Omental fat pad (tissue), 4 donors: ENCODE results near the gene OLFM2. TPM values are rescaled to one million over a fixed set of nuclear protein-coding genes. Genes with fewer than 3 reads are reported as not detected.

ENCODE experiments used
- ATAC-seq: fragments of 150-250 bp; one replicate; pipeline ENCODE4 v1.9.1; 2016; ENCODE audit warnings: mild to moderate bottlenecking, moderate library complexity; ENCODE audit not compliant: low FRiP score
- DNase-seq: peaks from one replicate; pipeline ENCODE4 v3.0.0-alpha.2; 2019; ENCODE audit warnings: low spot score
- total RNA-seq, 4 donors: library from RNA; depleted of rRNA; stranded (reverse); fragments of >200 nt; gene quantifications; one replicate each; pipeline ENCODE4 v1.1.0, GENCODE V29; 2016
- TF ChIP-seq, protein P1 (sequence below), 3 donors: fragments of 450-650 bp; IDR thresholded peaks; one replicate each; pipeline ENCODE4 v1.5.1; 2016 to 2017; ENCODE audit warnings: antibody characterized with exemption in 3 of 3, mild to moderate bottlenecking in 3 of 3, moderate library complexity in 2 of 3

The OLFM2 gene
- total RNA-seq, 4 donors from 2014 or later, result 12.9 to 41.3 (median 23.6) TPM

- ATAC-seq, result peak; percentile 74
These were observed 51.2 kb downstream of the OLFM2 start for GRCh38 chr19:9885077-9885552.

DNA sequence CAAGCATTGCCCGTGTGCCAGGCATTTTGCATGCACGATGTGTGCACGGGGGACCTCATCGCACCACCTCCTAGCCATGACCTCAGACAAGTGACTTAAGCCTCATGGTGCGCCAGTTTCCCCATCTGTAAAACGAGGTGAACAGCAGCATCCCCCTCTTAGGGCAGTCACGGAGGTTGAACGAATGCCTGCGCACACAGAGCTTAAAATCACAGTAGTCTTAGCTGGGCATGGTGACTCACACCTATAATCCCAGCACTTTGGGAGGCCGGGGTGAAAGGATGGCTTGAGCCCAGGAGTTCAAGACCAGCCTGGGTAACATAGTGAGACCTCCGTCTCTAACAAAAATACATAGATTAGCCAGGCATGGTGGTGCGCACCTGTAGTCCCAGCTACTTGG lies 52.6 kb downstream of the OLFM2 start:
- no peak for ATAC-seq

More at GRCh38 chr19:9885077-9885552, 51.2 kb downstream of the OLFM2 start:
- no peak for DNase-seq
- TF ChIP-seq, protein P1, sequence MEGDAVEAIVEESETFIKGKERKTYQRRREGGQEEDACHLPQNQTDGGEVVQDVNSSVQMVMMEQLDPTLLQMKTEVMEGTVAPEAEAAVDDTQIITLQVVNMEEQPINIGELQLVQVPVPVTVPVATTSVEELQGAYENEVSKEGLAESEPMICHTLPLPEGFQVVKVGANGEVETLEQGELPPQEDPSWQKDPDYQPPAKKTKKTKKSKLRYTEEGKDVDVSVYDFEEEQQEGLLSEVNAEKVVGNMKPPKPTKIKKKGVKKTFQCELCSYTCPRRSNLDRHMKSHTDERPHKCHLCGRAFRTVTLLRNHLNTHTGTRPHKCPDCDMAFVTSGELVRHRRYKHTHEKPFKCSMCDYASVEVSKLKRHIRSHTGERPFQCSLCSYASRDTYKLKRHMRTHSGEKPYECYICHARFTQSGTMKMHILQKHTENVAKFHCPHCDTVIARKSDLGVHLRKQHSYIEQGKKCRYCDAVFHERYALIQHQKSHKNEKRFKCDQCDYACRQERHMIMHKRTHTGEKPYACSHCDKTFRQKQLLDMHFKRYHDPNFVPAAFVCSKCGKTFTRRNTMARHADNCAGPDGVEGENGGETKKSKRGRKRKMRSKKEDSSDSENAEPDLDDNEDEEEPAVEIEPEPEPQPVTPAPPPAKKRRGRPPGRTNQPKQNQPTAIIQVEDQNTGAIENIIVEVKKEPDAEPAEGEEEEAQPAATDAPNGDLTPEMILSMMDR (IDR thresholded peaks at IDR 0.05), result no peak

DNA sequence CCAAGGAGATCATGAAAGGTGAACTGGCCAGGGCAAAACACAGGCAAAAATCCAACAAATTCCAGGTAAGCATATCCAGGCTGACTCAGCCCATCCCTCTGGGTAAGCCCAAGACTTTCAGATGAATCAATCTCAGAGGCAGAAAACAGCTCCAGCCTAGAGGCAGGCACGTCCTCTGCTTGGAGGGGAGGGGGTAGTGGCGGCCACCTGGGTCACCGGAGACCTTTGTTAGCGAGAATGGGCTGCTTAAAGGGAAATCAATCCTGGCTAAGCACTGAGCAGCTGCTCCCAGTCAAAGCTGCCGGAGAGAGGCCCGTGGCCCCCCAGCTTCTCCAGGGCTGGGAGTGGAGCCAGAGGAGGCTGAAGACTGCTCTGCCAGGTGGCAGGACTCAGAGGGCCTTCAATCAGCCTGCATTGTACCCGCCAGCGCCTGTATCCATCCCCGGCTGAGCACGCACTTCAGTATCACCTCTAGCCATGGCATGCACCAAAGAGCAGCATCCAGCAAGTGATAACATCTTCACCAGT lies 53.0 kb downstream of the OLFM2 start:
- TF ChIP-seq, protein P1 (IDR thresholded peaks at IDR 0.05), result no peak

More for the DNA sequence above, 52.6 kb downstream of the OLFM2 start:
- TF ChIP-seq, protein P1 (IDR thresholded peaks at IDR 0.05), result no peak
- no peak for DNase-seq

GRCh38 chr19:9881720-9882119 lies 54.6 kb downstream of the OLFM2 start:
- TF ChIP-seq, protein P1 (IDR thresholded peaks at IDR 0.05), result no peak
- no peak for ATAC-seq
- DNase-seq, result no peak

More for the DNA sequence above, 53.0 kb downstream of the OLFM2 start:
- DNase-seq (no peak), ATAC-seq (no peak)

DNA sequence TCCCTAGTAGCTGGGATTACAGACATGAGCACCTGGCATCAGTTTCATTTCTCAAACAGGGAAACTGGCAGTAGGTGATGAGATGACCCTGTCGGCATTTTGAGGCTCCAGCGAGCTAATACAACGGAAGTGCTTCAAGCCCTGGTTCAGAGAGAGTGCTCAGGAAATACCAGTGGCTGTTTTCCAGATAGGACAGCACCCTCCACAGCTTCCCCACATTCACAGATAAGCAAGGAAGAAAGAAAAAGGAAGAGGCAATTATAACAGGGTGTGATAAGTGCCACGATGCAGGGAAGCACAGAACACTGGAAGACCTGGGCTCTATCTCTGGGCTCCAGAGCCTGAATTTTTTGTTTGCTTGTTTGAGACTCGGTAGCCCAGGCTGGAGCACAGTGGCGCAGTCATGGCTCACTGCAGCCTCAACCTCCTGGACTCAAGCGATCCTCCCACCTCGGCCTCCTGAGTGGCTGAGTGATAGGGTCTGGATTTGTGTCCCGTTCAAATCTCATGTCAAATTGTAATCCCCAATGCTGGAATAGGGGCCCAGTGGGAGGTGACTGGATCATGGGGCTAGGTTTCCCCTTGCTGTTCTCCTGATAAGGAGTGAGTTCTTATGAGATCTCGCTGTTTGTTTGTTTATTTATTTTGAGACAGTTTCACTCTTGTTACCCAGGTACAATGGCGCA lies 57.7 kb downstream of the OLFM2 start:
- TF ChIP-seq, protein P1 (IDR thresholded peaks at IDR 0.05), result no peak
- ATAC-seq, result no peak
- DNase-seq, result no peak

DNA sequence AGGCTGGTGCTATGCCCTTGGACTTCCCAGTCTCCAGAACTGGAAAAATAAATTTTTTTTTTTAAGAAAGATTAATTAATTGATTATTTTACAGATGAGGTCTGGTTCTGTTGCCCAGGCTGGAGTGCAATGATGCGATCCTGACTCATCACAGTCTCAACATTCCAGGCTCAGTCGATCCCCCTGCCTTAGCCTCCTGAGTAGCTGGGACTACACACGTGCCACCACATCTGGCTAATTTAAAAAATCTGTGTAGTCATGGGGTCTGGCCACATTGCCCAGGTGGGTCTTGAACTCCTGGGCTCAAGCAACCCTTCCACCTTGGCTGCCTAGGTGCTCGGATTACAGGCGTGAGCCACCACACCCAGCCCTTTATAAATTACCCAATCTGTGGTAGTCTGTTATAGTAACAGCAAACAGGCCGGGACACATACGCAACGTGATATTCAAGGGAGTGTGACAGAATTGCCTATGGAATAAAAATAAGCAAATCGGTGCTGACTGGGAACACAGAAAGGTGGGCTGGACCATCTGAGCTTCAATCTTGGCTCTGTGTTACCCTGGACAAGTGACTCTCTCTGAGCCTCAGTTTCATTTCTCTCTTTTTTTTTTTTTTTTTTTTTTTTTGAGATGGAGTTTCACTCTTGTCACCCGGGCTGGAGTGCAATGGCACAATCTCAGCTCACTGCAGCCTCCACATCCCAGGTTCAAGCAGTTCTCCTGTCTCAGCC lies 58.4 kb downstream of the OLFM2 start:
- DNase-seq (no peak), ATAC-seq (no peak)
- TF ChIP-seq, protein P1 (IDR thresholded peaks at IDR 0.05), result no peak
